ENCODE measurements around the gene TNRC6B.
"Not testable (repeated sequence)": the region's sequence is repeated elsewhere in the genome, so short reads cannot be mapped to it uniquely, and the experiment has no call there.

Gene TNRC6B

DNA sequence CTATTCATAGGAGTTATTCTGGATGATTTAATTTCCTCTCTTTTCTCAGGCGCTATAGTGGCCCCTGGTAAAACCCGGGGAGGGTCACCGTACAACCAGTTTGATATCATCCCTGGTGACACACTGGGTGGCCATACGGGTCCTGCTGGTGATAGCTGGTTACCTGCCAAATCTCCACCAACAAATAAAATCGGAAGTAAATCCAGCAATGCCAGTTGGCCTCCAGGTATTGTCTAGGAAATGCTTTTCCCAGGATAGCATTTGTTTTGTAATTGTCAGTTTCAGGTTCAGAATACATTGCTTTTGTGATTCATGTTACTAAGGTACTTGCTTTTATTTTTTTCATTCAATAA, 133.0 kb downstream of the TNRC6B start:
- Histone ChIP-seq H3K9ac (ENCODE audit: low read length in 5 of 5) (peak overlapping the region in 1 of 5 donors; percentile 7), H3K27me3 (ENCODE audit: control insufficient read depth in 5 of 5, insufficient read depth in 4 of 5, low read length in 5 of 5) (no peaks in the 10 kb centered on the region), H3K4me1 (ENCODE audit: control insufficient read depth in 5 of 5, insufficient read depth in 5 of 5, low read length in 5 of 5) (peaks cover 3 to 11% (median 5%) of the 10 kb centered on the region in 5 donors), H3K36me3 (ENCODE audit: control insufficient read depth in 5 of 5, insufficient read depth in 5 of 5, low read length in 5 of 5) (peaks cover 41 to 82% (median 68%) of the 10 kb centered on the region in 5 donors), H3K4me3 (ENCODE audit: low read depth in 1 of 5, low read length in 5 of 5) (no peak overlapping the region), H3K27ac (ENCODE audit: low read depth, low read length) (peak overlapping the region; percentile 17), H3K9me3 (ENCODE audit: control insufficient read depth in 5 of 5, low read length in 5 of 5) (no peaks in the 10 kb centered on the region)

DNA sequence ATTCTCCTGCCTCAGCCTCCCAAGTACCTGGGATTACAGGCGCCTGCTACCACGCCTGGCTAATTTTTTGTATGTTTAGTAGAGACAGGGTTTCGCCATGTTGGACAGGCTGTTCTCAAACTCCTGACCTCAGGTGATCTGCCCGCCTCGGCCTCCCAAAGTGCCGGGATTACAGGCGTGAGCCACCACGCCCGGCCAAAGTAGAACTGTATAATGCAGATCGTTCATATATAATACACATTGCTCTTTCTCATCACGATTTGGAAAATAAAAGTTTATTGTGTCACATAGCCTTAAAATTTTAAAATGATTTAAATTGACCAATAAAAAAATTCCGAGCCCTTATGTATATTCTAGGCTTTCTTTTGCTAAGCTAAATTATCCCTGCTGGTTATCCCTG, 133.9 kb downstream of the TNRC6B start:
- H3K36me3 ChIP-seq (ENCODE audit: control insufficient read depth in 5 of 5, insufficient read depth in 5 of 5, low read length in 5 of 5), result peaks cover 42 to 91% (median 75%) of the 10 kb centered on the region in 5 donors
- not testable (repeated sequence) for H3K4me3 ChIP-seq (ENCODE audit: low read depth in 1 of 5, low read length in 5 of 5); H3K9me3 ChIP-seq (ENCODE audit: control insufficient read depth in 5 of 5, low read length in 5 of 5); H3K27me3 ChIP-seq (ENCODE audit: control insufficient read depth in 5 of 5, insufficient read depth in 4 of 5, low read length in 5 of 5); H3K9ac ChIP-seq (ENCODE audit: low read length in 5 of 5); H3K27ac ChIP-seq (ENCODE audit: low read depth, low read length)
- H3K4me1 ChIP-seq (ENCODE audit: control insufficient read depth in 5 of 5, insufficient read depth in 5 of 5, low read length in 5 of 5), result peaks cover 3 to 11% (median 5%) of the 10 kb centered on the region in 5 donors

DNA sequence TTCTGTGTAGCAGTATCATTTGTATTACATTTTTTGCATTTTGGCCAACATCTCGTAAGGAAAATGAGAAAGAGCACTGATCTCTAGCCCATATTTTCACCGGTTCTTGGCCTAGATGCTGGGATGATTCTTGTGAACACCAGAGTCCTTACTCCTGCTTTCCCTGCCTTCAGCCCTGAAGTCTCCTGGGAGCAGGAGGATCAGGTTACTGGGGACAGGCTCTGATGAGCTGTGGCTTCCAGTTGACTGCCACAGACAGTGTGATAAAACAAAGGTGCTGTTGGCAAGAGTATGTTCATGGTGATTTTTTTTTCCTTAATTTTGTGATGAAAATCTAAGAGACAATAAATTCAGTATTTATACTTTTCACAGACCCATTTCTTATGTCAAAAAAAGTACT, 134.3 kb downstream of the TNRC6B start:
- H3K9me3 ChIP-seq (ENCODE audit: control insufficient read depth in 5 of 5, low read length in 5 of 5), result no peaks in the 10 kb centered on the region
- peaks cover 45 to 94% (median 80%) of the 10 kb centered on the region in 5 donors for H3K36me3 ChIP-seq (ENCODE audit: control insufficient read depth in 5 of 5, insufficient read depth in 5 of 5, low read length in 5 of 5)
- no peak overlapping the region for H3K9ac ChIP-seq (ENCODE audit: low read length in 5 of 5)
- H3K27ac ChIP-seq (ENCODE audit: low read depth, low read length), result no peak overlapping the region
- peaks cover 3 to 11% (median 5%) of the 10 kb centered on the region in 5 donors for H3K4me1 ChIP-seq (ENCODE audit: control insufficient read depth in 5 of 5, insufficient read depth in 5 of 5, low read length in 5 of 5)
- H3K4me3 ChIP-seq (ENCODE audit: low read depth in 1 of 5, low read length in 5 of 5), result no peak overlapping the region
- H3K27me3 ChIP-seq (ENCODE audit: control insufficient read depth in 5 of 5, insufficient read depth in 4 of 5, low read length in 5 of 5), result no peaks in the 10 kb centered on the region

DNA sequence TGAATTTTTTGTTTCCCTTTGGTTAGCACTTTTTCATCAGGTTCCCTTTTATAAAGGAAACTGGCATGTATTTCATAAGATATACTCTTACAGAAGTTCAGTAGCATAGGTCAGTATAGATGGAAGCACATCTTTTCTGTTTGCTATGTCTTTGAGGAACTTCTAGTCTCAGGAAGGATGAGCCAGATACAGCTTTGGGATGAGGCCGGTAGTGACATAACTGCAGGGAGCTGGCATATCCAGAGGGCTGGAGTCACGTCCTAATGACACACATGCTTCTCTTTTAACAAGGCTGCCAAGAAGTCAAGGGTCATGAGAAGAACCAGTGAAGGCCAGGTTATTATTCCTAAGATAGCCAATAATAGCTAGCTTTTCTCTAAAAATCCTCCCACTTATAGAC, 135.3 kb downstream of the TNRC6B start:
- H3K36me3 ChIP-seq (ENCODE audit: control insufficient read depth in 5 of 5, insufficient read depth in 5 of 5, low read length in 5 of 5), result peaks cover 51 to 94% (median 82%) of the 10 kb centered on the region in 5 donors
- H3K4me3 ChIP-seq (ENCODE audit: low read depth in 1 of 5, low read length in 5 of 5), result no peak overlapping the region

DNA sequence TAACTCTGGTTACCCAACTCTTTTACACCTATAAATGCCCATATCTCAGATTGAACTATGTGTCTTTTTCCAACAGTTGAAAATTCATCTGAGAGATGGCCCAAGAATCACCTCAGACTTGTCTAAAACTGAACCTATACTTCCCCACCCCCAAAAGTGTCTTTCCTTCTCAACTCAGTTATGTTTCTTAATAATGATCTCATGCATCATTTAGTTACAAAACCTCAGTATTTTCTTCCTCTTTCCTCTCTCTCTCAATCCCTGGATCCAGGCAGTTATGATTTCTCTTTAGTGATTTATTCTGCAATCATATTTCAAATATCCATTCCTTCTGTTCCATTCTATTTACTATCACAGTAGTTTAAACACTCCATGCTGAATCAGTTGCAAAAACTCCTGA, 136.3 kb downstream of the TNRC6B start:
- H3K4me3 ChIP-seq (ENCODE audit: low read depth in 1 of 5, low read length in 5 of 5), result no peak overlapping the region
- H3K27ac ChIP-seq (ENCODE audit: low read depth, low read length), result no peak overlapping the region
- no peaks in the 10 kb centered on the region for H3K27me3 ChIP-seq (ENCODE audit: control insufficient read depth in 5 of 5, insufficient read depth in 4 of 5, low read length in 5 of 5)
- H3K9ac ChIP-seq (ENCODE audit: low read length in 5 of 5), result no peak overlapping the region
- peaks cover 3 to 11% (median 5%) of the 10 kb centered on the region in 5 donors for H3K4me1 ChIP-seq (ENCODE audit: control insufficient read depth in 5 of 5, insufficient read depth in 5 of 5, low read length in 5 of 5)
- no peaks in the 10 kb centered on the region for H3K9me3 ChIP-seq (ENCODE audit: control insufficient read depth in 5 of 5, low read length in 5 of 5)
- peaks cover 46 to 86% (median 73%) of the 10 kb centered on the region in 5 donors for H3K36me3 ChIP-seq (ENCODE audit: control insufficient read depth in 5 of 5, insufficient read depth in 5 of 5, low read length in 5 of 5)

More for the DNA sequence above, 135.3 kb downstream of the TNRC6B start:
- no peak overlapping the region for H3K9ac ChIP-seq (ENCODE audit: low read length in 5 of 5)
- H3K4me1 ChIP-seq (ENCODE audit: control insufficient read depth in 5 of 5, insufficient read depth in 5 of 5, low read length in 5 of 5), result peaks cover 3 to 11% (median 5%) of the 10 kb centered on the region in 5 donors
- no peaks in the 10 kb centered on the region for H3K27me3 ChIP-seq (ENCODE audit: control insufficient read depth in 5 of 5, insufficient read depth in 4 of 5, low read length in 5 of 5)
- no peak overlapping the region for H3K27ac ChIP-seq (ENCODE audit: low read depth, low read length)
- no peaks in the 10 kb centered on the region for H3K9me3 ChIP-seq (ENCODE audit: control insufficient read depth in 5 of 5, low read length in 5 of 5)

DNA sequence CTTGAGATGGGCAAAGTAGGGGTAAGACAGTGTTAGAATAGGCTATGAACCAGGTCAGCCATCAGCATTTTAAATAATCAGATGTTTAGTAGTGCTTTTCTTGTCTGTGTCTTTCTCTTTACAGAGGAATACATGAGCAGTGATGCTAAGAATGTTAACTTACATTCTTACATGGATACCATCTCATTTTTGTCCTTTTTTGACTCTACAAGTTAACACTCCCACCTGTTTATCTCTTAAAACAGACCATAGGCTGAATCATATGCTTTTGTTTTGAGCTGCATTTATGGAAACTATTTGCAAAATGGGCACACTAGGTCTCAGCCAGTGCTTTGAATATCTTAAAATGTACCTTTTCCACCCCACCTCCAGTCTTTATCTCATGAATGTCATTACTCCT, 143.0 kb downstream of the TNRC6B start:
- Histone ChIP-seq H3K27me3 (ENCODE audit: control insufficient read depth in 5 of 5, insufficient read depth in 4 of 5, low read length in 5 of 5) (no peaks in the 10 kb centered on the region), H3K27ac (ENCODE audit: low read depth, low read length) (no peak overlapping the region), H3K4me1 (ENCODE audit: control insufficient read depth in 5 of 5, insufficient read depth in 5 of 5, low read length in 5 of 5) (no peaks in the 10 kb centered on the region), H3K9ac (ENCODE audit: low read length in 5 of 5) (no peak overlapping the region), H3K4me3 (ENCODE audit: low read depth in 1 of 5, low read length in 5 of 5) (no peak overlapping the region), H3K9me3 (ENCODE audit: control insufficient read depth in 5 of 5, low read length in 5 of 5) (no peaks in the 10 kb centered on the region), H3K36me3 (ENCODE audit: control insufficient read depth in 5 of 5, insufficient read depth in 5 of 5, low read length in 5 of 5) (peaks cover 24 to 79% (median 62%) of the 10 kb centered on the region in 5 donors)

DNA sequence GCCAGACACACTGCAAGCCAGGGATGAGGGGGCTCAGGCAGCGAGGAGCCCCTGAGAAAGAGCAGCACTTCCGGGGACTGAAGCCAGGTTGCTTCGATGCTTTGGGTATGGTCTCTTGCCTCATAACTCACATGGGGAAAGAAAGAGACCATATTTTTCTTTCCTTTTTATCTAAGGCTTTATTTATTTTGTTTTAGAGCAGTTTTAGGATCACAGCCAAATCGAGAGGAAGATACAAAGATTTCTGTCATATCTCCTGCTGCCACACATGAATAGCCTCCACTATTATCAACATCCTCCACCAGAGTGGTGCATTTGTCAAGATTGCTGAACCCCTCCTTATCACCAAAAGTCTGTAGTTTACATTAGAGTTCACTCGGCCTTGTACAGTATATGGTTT, 144.3 kb downstream of the TNRC6B start:
- H3K27me3 ChIP-seq (ENCODE audit: control insufficient read depth in 5 of 5, insufficient read depth in 4 of 5, low read length in 5 of 5), result no peaks in the 10 kb centered on the region
- no peak overlapping the region for H3K4me3 ChIP-seq (ENCODE audit: low read depth in 1 of 5, low read length in 5 of 5)
- H3K4me1 ChIP-seq (ENCODE audit: control insufficient read depth in 5 of 5, insufficient read depth in 5 of 5, low read length in 5 of 5), result peaks cover 0 to 5% (median 0%) of the 10 kb centered on the region in 5 donors
- H3K36me3 ChIP-seq (ENCODE audit: control insufficient read depth in 5 of 5, insufficient read depth in 5 of 5, low read length in 5 of 5), result peaks cover 20 to 69% (median 51%) of the 10 kb centered on the region in 5 donors
- H3K9ac ChIP-seq (ENCODE audit: low read length in 5 of 5), result no peak overlapping the region
- no peaks in the 10 kb centered on the region for H3K9me3 ChIP-seq (ENCODE audit: control insufficient read depth in 5 of 5, low read length in 5 of 5)
- H3K27ac ChIP-seq (ENCODE audit: low read depth, low read length), result no peak overlapping the region

DNA sequence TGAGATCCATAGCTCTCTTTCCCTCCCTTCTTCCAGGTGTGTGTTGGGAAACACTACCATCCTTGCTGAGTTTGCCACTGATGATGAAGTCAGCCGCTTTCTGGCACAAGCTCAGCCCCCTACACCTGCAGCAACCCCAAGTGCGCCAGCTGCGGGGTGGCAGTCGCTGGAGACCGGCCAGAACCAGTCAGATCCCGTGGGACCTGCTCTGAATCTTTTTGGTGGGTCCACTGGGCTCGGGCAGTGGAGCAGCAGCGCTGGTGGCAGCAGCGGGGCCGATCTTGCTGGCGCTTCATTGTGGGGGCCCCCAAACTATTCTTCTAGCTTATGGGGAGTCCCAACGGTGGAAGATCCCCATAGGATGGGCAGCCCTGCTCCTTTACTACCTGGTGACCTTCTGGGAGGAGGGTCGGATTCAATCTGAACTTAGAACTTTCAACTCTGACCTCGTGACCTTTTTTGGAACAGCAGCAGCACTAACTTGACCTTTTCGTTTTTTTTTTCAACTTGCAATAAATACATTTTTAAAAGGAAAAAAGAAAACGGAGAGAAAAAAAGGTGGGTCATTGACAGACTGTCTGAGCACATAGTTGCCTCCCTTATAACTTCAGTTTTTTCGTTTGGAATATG, 145.2 kb downstream of the TNRC6B start:
- peaks cover 18 to 63% (median 42%) of the 10 kb centered on the region in 5 donors for H3K36me3 ChIP-seq (ENCODE audit: control insufficient read depth in 5 of 5, insufficient read depth in 5 of 5, low read length in 5 of 5)
- H3K4me3 ChIP-seq (ENCODE audit: low read depth in 1 of 5, low read length in 5 of 5), result no peak overlapping the region
- H3K4me1 ChIP-seq (ENCODE audit: control insufficient read depth in 5 of 5, insufficient read depth in 5 of 5, low read length in 5 of 5), result peaks cover 0 to 13% (median 3%) of the 10 kb centered on the region in 5 donors
- H3K27me3 ChIP-seq (ENCODE audit: control insufficient read depth in 5 of 5, insufficient read depth in 4 of 5, low read length in 5 of 5), result no peaks in the 10 kb centered on the region
- no peaks in the 10 kb centered on the region for H3K9me3 ChIP-seq (ENCODE audit: control insufficient read depth in 5 of 5, low read length in 5 of 5)
- H3K9ac ChIP-seq (ENCODE audit: low read length in 5 of 5), result no peak overlapping the region
- no peak overlapping the region for H3K27ac ChIP-seq (ENCODE audit: low read depth, low read length)

DNA sequence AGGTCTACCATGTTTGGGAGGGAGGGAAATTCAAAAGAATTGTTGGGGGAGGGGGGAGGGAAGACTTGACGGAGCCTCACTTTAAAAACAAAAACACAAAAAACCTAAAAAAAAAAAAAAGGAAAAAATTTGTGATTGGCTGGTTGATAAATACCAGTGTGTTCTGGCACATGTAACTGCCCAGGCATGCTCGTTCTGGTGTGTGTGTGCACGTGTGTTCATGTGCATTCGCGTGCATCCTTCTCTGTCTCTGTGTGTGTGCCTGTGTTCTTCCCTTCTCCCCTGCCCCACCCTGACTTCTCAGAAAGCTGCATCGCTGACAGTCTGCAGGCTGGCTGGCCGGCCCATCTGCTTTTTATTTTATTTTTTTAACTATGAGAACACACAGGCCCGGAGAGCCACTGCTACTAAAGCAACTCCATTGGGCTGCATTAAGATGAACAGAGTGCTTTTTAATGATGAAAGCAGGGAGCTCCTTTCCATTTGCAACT, 146.0 kb downstream of the TNRC6B start:
- Histone ChIP-seq H3K9ac (ENCODE audit: low read length in 5 of 5) (no peak overlapping the region), H3K9me3 (ENCODE audit: control insufficient read depth in 5 of 5, low read length in 5 of 5) (no peaks in the 10 kb centered on the region), H3K27ac (ENCODE audit: low read depth, low read length) (no peak overlapping the region), H3K4me3 (ENCODE audit: low read depth in 1 of 5, low read length in 5 of 5) (no peak overlapping the region), H3K36me3 (ENCODE audit: control insufficient read depth in 5 of 5, insufficient read depth in 5 of 5, low read length in 5 of 5) (peaks cover 17 to 60% (median 40%) of the 10 kb centered on the region in 5 donors), H3K4me1 (ENCODE audit: control insufficient read depth in 5 of 5, insufficient read depth in 5 of 5, low read length in 5 of 5) (peaks cover 0 to 19% (median 3%) of the 10 kb centered on the region in 5 donors), H3K27me3 (ENCODE audit: control insufficient read depth in 5 of 5, insufficient read depth in 4 of 5, low read length in 5 of 5) (no peaks in the 10 kb centered on the region)

DNA sequence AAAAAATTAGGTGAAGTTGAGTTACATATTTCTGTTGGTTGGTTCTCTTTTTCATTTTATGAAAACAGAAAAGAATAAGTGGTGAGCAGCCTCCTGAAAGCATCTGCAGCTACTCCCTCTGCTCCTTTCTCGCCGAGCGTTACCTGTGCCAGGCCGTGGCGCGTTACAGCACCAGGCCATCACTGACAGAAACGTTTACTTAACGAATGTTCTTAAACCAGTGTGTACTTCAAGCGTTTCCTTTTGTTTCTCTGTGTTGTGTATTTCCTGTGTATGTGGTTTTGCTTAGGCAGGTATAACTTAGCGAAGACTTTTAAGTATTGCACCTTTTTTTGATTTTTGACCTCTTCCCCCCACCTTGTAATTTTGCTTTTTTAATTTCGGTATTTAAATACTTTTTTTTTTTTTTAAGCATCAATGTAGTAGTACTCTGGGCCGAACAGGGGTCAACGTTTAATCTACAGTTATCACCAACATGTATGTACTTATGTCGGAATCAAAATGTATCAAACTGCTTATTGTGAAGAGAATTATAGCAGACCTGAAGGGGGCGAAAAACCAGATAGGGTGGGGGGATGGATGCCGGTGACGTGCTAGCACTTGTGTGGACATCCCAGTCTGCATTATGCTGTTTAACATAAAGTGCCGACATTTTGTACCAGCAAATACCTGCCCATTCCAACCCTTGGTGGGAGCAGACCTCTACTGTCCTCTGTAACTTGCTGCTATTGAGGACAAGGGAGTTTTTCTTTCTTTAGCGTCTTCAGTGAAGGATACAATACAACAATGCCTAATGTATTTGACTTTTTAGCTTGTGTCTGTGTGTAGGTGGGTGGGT, 147.0 kb downstream of the TNRC6B start:
- Histone ChIP-seq H3K4me1 (ENCODE audit: control insufficient read depth in 5 of 5, insufficient read depth in 5 of 5, low read length in 5 of 5) (peaks cover 0 to 22% (median 3%) of the 10 kb centered on the region in 5 donors), H3K27ac (ENCODE audit: low read depth, low read length) (no peak overlapping the region), H3K27me3 (ENCODE audit: control insufficient read depth in 5 of 5, insufficient read depth in 4 of 5, low read length in 5 of 5) (no peaks in the 10 kb centered on the region), H3K36me3 (ENCODE audit: control insufficient read depth in 5 of 5, insufficient read depth in 5 of 5, low read length in 5 of 5) (peaks cover 17 to 59% (median 40%) of the 10 kb centered on the region in 5 donors), H3K9ac (ENCODE audit: low read length in 5 of 5) (no peak overlapping the region), H3K9me3 (ENCODE audit: control insufficient read depth in 5 of 5, low read length in 5 of 5) (no peaks in the 10 kb centered on the region), H3K4me3 (ENCODE audit: low read depth in 1 of 5, low read length in 5 of 5) (no peak overlapping the region)

All from subcutaneous abdominal adipose tissue (tissue), 5 donors.